H7 (cell line): Measurements from ENCODE around the gene GALNT10. TPM values are rescaled to one million over a fixed set of nuclear protein-coding genes. Genes with fewer than 3 reads are reported as not detected.

Source experiments
- DNase-seq: peaks from one replicate; pipeline ENCODE4 v3.0.0; 2012
- H3K27me3 ChIP-seq: 2 replicates; pipeline ENCODE4 v1.6.0; 2011; ENCODE audit warnings: mild to moderate bottlenecking, low read length; ENCODE audit not compliant: control insufficient read depth, insufficient read depth
- H3K36me3 ChIP-seq: replicated peaks from 2 replicates; pipeline ENCODE4 v1.5.1; 2011; ENCODE audit warnings: low read length; ENCODE audit not compliant: control insufficient read depth, insufficient read depth
- H3K4me3 ChIP-seq: 2 replicates; pipeline ENCODE4 v1.5.1; 2011; ENCODE audit warnings: low read depth, mild to moderate bottlenecking, control low read depth, low read length, moderate library complexity; ENCODE audit not compliant: insufficient read depth
- total RNA-seq: library from RNA; depleted of rRNA; stranded (reverse); fragments of >200 nt; shearing (Covaris generic); gene quantifications from 2 replicates; pipeline ENCODE4 v1.2.3, GENCODE V29; 2014

Gene GALNT10
- total RNA-seq, 1 experiment from 2014 or later: 13.8 TPM

DNA sequence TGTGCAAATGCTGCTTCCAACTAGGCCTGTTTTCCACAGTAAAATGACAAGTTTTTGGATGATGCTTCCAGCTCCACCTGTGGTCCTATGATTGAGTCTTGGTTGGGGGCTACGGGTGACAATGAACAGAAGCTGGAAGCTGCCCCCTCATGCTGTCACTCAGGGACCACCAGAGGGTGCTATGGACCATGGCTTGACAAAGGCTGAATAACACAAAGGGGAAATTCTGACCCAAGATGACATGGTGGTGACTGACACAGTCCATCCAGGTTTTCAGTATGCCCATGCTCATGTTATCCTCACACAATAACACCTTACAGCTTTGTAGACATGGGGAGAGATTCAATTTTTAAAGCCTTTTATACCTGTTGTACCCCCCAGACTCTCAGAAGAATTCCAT lies 231.3 kb downstream of the GALNT10 start:
- no peak overlapping the region for H3K4me3 ChIP-seq
- peak; percentile 65 for DNase-seq
- H3K27me3 ChIP-seq: no peaks in the 10 kb centered on the region
- no peaks in the 10 kb centered on the region for H3K36me3 ChIP-seq

DNA sequence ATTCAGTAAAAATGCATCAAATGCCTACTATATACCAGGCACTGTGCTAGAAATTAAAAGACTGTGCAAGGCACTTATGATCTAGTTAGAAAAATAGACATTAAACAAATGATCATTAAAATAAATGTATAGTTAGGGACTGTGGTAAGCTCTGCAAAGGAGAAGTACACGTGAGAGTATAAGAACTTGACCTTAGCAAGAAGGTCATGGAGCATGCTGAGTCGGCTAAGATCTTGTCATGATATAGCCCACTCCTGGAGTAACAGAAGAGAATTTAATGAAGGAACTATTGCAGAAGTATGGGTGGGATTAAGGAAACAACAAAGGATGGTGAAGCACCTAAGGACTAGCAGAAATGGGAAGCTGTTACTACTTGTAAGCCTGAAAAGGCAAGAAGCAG lies 231.8 kb downstream of the GALNT10 start:
- no peak for DNase-seq
- H3K4me3 ChIP-seq: no peak overlapping the region
- H3K36me3 ChIP-seq: no peaks in the 10 kb centered on the region
- no peaks in the 10 kb centered on the region for H3K27me3 ChIP-seq

DNA sequence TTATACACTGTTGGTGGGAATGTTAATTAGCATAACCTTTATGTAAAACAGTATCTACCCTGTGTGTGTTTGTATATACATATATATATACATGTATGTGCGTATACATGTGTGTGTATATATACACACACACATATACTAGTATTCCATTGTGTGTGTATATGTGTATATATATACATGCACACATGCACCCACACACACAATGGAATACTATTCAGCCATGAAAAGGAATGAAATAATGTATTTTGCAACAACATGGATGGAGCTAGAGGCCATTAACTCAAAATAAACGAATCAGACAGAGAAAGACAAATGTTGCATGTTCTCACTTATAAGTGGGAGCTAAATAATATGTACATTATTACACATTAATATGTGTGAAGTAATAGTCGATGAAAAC lies 237.7 kb downstream of the GALNT10 start:
- Histone ChIP-seq H3K4me3 (no peak overlapping the region), H3K36me3 (no peaks in the 10 kb centered on the region), H3K27me3 (no peaks in the 10 kb centered on the region)
- DNase-seq: no peak

DNA sequence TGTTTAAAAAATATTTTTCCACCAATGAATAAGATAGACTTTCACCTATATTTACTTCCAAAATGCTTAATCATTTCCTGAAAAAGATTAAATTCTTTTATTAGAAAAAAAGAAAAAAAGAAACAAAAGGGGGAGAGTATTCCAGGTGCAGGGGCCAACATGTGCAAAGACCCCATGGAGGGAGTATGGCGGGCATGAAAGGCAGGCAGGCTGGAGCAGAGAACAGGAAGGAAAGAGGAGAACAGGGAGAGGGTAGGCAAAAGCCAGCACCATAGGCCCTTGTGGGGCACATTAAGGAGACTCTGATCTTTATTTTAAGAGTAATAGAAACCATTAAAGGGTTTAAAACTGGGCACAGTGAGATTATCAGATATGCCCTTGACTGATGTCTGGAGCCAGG lies 238.8 kb downstream of the GALNT10 start:
- Histone ChIP-seq H3K36me3 (no peaks in the 10 kb centered on the region), H3K4me3 (no peak overlapping the region), H3K27me3 (no peaks in the 10 kb centered on the region)
- no peak for DNase-seq

DNA sequence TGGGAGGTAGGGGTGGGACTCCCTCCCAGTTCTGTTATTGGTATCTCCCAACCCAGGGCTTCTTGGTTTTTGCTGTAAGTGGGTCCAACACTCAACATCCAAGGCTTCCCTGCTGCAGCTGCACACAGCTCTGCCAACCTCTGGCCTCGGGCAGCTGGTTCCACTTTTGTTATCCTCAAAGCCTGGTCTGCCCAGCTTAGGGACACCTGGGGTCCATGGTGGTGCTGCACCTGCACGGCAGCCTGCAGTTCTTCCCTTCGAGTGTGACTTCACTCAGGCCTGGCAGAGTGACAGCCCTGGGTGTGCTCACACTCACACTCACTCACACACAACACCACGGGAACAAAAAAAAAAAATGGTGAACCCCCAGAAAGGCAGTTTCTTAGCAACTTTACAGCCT lies 239.9 kb downstream of the GALNT10 start:
- no peak for DNase-seq
- Histone ChIP-seq H3K36me3 (no peaks in the 10 kb centered on the region), H3K27me3 (no peaks in the 10 kb centered on the region), H3K4me3 (no peak overlapping the region)

DNA sequence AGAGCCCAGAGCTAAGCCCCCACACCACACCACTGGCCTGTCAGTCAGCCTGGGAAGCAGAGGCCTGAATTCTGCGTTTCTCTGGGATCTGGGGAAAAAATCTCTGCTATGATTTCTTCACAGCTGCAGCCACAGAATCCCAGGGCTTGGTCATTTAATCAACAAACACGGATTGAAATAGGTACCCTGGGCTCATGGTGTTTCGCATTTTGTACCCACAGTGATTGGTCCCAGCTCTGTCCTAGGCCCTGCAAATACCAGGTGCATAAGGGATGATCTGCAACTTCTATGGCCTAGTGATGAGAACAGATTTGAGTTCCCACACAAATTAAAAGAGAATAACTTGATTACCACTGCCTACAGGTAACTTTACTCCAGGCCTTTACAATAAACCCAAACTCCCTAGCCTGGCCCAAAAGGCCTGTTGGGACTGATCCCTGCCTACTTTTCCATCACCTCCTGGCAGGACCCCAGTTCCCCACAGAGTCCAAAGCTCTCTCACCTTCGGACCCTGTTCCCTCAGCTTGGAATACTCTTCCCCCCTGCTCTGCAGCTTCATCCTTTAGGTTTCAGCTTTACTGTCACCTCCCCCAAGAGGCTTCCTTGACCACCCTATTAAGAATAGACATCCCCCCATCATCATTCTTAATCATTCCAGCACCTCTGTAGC lies 240.6 kb downstream of the GALNT10 start:
- H3K36me3 ChIP-seq: 0 out of 2 replicates have a peak, but pooled peaks cover 3% of the 10 kb centered on the region
- DNase-seq: no peak
- no peak overlapping the region for H3K4me3 ChIP-seq
- no peaks in the 10 kb centered on the region for H3K27me3 ChIP-seq

DNA sequence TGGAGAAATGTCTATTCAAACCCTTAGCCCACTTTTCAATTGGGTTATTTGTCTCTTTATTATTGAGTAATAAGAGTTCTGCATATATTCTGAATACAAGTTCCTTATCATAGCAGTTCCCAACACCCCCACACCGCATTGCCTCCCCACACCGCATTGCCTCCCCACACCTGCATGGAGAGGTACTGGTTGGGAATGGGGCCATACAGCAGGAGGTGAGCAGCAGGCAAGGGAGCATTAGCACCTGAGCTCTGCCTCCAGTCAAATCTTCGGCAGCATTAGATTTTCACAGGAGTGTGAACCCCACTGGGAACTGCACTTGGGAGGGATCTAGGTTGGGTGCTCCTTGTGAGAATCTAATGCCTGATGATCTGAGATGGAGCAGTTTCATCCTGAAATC lies 244.7 kb downstream of the GALNT10 start:
- Histone ChIP-seq H3K27me3 (no peaks in the 10 kb centered on the region), H3K4me3 (no peak overlapping the region), H3K36me3 (peaks cover 6% of the 10 kb centered on the region)
- no peak for DNase-seq

DNA sequence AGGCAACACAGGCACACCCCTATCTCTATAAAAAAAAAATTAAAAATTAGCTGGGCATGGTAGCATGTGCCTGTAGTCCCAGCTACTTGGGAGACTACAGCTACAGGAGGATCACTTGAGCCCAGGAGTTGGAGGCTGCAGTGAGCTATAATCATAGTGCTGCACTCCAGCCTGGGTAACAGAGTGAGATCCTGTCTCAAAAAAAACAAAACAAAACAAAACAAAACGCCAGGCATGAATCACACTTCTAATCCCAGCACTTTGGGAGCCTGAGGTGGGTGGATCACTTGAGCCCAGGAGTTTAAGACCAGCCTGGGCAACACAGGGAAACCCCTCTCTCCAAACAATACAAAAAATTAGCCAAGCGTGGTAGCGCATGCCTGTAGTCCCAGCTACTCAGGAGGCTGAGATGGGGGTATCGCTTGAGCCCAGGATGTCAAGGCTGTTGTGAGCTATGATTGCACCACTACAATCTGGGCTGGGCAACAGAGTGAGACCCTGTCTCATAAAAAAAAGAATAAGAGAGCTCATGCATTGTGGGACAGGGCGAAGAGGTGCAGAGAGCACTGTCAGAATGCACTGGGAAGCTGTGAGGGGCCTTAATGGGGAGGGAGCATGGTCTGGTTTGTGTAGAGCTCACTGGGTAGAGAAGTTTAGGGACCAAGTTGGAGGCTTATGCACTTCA lies 246.9 kb downstream of the GALNT10 start:
- H3K27me3 ChIP-seq: no peaks in the 10 kb centered on the region
- no peak for DNase-seq
- H3K36me3 ChIP-seq: peaks cover 8% of the 10 kb centered on the region
- no peak overlapping the region for H3K4me3 ChIP-seq

DNA sequence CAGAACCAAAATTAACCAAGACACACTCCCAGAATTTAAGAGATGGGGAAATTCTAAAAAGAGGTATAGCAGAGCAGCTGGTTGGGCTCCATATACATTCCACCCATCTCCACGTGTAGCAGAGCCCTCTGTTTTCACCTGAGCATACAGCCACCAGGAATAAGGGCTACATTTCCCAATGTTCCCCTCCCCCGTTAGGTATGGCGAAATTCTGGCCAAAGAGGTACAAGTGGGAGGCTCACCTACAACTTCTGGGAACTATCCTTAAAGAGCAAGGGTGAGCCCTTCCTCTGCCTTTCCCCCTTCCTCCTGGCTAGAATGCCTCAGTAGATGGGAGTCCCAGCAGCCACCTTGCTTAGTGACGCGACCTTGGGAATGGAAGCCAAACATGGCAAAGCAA lies 250.0 kb downstream of the GALNT10 start:
- Histone ChIP-seq H3K4me3 (no peak overlapping the region), H3K27me3 (no peaks in the 10 kb centered on the region), H3K36me3 (peaks cover 8% of the 10 kb centered on the region)
- DNase-seq: no peak

DNA sequence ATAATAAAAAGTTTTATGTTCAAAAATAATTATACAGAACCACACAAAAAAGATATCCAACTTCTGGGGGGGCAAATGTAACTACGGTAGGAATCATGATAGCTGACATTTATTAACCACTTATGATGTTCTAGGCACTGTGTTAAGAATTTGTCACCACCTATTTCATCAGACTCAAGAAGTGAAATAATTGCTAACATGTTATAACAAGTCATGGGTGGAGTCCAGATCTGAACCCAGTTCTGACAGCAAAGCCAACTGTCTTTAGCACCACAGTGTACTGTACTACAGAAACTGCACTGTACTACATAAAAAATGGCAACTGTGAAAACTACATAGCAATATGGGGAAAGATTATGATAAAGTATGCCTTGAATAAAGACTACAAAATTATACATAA lies 252.3 kb downstream of the GALNT10 start:
- DNase-seq: no peak
- Histone ChIP-seq H3K36me3 (peaks cover 4% of the 10 kb centered on the region), H3K27me3 (peaks cover 2% of the 10 kb centered on the region; the same call in 1 of the 2 replicates)

DNA sequence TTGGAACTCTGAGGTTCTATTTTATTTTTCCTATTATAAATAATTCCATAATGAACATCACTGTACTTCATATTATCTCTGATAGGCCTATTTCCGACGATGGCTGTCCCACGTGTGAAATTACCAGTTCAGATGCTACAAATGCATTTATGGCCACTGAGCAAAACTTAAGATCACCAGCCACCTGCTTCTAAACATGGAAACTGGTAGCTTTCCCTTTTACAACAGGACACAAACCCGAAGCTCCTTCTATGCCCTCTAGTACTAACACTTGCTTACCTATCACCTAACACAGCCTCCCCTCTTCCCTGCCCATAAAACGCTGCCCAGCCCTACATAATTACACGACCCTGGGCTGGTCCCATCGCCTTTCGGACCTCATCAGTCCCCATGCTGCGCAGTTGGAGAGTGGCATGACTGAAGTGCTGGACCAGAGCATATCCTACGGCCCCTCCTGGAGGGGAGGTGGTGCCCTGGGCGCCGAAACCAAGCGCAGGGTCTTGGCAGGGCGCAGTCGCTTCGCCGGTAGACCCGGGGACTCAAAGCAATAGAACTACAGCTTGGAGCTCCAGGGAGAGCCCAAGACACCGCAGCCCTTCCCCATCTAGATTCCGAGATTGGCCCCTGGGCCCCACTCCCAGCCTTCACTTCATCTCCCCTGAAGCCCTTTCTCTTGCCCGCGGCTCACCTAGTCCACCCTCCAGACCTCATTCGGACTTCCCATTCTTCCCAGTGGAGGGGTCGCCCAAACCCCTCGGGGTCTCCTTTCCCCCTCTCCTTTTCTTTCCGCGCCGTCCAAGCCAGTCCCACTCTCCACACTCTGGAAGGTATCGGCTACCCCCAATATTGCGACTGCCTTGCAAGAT lies 254.3 kb downstream of the GALNT10 start:
- Histone ChIP-seq H3K4me3 (peak overlapping the region; percentile 75), H3K27me3 (peaks cover 2% of the 10 kb centered on the region; the same call in 1 of the 2 replicates), H3K36me3 (peaks cover 1% of the 10 kb centered on the region; the same call in 1 of the 2 replicates)
- DNase-seq: peak; percentile 73

More for the DNA sequence above, 252.3 kb downstream of the GALNT10 start:
- no peak overlapping the region for H3K4me3 ChIP-seq

DNA sequence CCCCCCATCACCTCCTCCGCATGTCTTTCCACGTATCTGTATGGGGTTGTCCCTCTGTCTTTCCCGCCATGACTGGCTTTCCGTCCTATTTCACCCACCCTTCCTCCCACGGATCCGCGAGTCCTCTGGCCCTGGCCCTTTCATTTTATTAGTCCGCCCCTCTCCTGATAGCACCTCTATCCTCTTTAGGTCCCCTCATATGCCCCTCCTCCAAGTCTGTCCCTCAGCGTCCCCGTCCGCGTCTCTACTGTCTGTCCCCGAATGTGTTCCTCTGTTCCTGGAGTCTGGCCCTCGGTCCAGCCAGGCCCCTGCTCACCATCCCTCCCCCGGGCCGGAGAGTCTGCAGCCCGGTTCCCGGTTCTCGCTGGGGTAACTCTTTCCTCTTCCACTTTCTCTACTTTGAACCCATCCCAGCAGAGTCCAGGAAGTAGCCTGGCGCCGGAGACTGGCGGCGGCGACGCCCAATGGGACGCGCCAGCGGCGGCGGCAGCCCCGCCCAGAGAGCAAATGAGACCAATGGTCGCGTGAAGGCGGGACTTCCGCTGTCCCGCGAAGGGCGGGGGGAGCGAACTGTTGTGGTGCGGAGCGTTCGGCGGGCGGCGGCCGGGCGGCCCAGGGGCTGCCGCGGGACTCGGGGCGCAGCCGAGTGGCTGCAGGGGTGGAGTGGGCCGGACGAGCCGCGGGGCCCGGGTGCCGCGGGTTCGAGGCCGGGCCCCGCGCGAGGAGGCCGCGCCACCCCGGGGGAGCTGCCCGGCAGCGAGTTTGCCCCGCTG lies 255.1 kb downstream of the GALNT10 start, which contains the start of gene SAP30L:
Gene SAP30L, plus strand, starts transcription at position 576 of the 773 bp plus-strand sequence. CDS start 608 bp downstream, outside the sequence.
- H3K36me3 ChIP-seq: peaks cover 1% of the 10 kb centered on the region; the same call in 1 of the 2 replicates
- DNase-seq: peak; percentile 100
- H3K27me3 ChIP-seq: peaks cover 2% of the 10 kb centered on the region; the same call in 1 of the 2 replicates
- peak within 1 kb of the TSS; percentile 75 for H3K4me3 ChIP-seq

DNA sequence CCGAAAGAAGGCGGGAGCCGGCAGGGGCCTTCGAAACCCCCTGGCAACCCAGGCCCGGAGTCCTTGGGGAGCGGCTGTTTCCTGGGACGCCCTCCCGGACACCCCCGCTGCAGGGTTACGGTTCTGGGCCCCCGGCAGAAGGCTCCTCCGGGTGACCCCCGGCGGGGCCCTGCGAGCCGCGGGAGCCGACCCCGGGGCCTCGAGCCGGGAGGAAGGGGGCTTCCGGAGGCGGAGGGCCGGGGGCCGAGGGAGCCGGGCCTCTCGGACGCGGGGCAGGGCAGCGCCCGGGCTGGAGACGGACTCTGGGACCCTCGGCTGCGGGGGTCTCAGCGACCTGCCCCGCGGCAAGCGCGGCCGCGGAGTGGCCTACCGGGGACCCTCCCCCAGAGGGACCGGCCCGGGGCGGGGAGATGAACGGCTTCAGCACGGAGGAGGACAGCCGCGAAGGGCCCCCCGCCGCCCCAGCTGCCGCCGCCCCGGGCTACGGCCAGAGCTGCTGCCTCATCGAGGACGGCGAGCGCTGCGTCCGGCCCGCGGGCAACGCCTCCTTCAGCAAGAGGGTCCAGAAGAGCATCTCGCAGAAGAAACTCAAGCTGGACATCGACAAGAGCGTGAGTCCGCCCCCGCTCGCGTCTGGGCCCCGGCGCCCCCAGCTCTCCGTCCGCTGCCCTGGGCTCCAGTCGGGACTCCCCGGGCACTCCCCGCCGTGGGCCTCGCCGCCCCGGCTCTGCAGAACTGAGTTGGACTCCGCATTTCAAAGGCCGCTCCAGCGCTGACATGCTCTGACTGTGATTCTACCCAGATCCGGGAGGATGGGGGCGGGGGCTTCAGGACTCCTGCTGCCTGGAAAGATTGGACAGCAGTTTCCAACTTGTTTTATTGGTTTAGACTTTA lies 255.9 kb downstream of the GALNT10 start:
- peak; percentile 87 for DNase-seq
- Histone ChIP-seq H3K27me3 (peaks cover 2% of the 10 kb centered on the region; the same call in 1 of the 2 replicates), H3K4me3 (peak overlapping the region; percentile 75), H3K36me3 (peaks cover 2% of the 10 kb centered on the region)
